ENCODE results near the gene FCRLA.
A peak's percentile ranks its signal among the peaks of the same experiment; 100 is the strongest.

FCRLA gene

GRCh38 chr1:161738627-161739287 lies 31.7 kb downstream of the FCRLA start:
- H3K4me2 ChIP-seq (ENCODE audit: low read depth, low read length, poor library complexity, severe bottlenecking) = no peak overlapping the region

GRCh38 chr1:161739865-161740566 lies 33.0 kb downstream of the FCRLA start:
- Histone ChIP-seq H3F3A (ENCODE audit: low read depth) (no peaks in the 10 kb centered on the region), H3K9me3 (ENCODE audit: insufficient read depth, low read depth, low read length) (no peaks in the 10 kb centered on the region), H3K4me2 (ENCODE audit: low read depth, low read length, poor library complexity, severe bottlenecking) (no peak overlapping the region), H2AFZ (ENCODE audit: low read length) (no peak overlapping the region), H3K9ac (ENCODE audit: low read depth, low read length, poor library complexity, severe bottlenecking) (no peak overlapping the region), H3K4me3 (ENCODE audit: low read length, poor library complexity, severe bottlenecking) (no peak overlapping the region), H3K27me3 (ENCODE audit: insufficient read depth, low read length, poor library complexity, severe bottlenecking) (no peaks in the 10 kb centered on the region), H4K20me1 (ENCODE audit: insufficient read depth, low read length, poor library complexity, severe bottlenecking) (no peaks in the 10 kb centered on the region), H3K9me2 (replicated peaks; ENCODE audit: low read depth, low read length) (no peaks in the 10 kb centered on the region), H3K79me2 (ENCODE audit: insufficient read depth, low read length) (no peaks in the 10 kb centered on the region), H3K36me3 (ENCODE audit: insufficient read depth, low read length) (no peaks in the 10 kb centered on the region), H3K4me1 (ENCODE audit: insufficient read depth, low read length, poor library complexity, severe bottlenecking) (peaks cover 3% of the 10 kb centered on the region)
- TF ChIP-seq CTCF (conservative IDR thresholded peaks at IDR 0.05; ENCODE audit: low read length) (no peak), EZH2phosphoT487 (IDR thresholded peaks at IDR 0.05; ENCODE audit: borderline replicate concordance) (no peak)

More at GRCh38 chr1:161738627-161739287, 31.7 kb downstream of the FCRLA start:
- Histone ChIP-seq H4K20me1 (ENCODE audit: insufficient read depth, low read length, poor library complexity, severe bottlenecking) (no peaks in the 10 kb centered on the region), H3K79me2 (ENCODE audit: insufficient read depth, low read length) (no peaks in the 10 kb centered on the region), H3K9me3 (ENCODE audit: insufficient read depth, low read depth, low read length) (no peaks in the 10 kb centered on the region), H3K4me3 (ENCODE audit: low read length, poor library complexity, severe bottlenecking) (no peak overlapping the region), H2AFZ (ENCODE audit: low read length) (no peak overlapping the region), H3K36me3 (ENCODE audit: insufficient read depth, low read length) (no peaks in the 10 kb centered on the region), H3K4me1 (ENCODE audit: insufficient read depth, low read length, poor library complexity, severe bottlenecking) (peaks cover 3% of the 10 kb centered on the region), H3K9ac (ENCODE audit: low read depth, low read length, poor library complexity, severe bottlenecking) (no peak overlapping the region), H3K9me2 (replicated peaks; ENCODE audit: low read depth, low read length) (no peaks in the 10 kb centered on the region), H3F3A (ENCODE audit: low read depth) (no peaks in the 10 kb centered on the region), H3K27me3 (ENCODE audit: insufficient read depth, low read length, poor library complexity, severe bottlenecking) (no peaks in the 10 kb centered on the region)
- TF ChIP-seq EZH2phosphoT487 (IDR thresholded peaks at IDR 0.05; ENCODE audit: borderline replicate concordance) = no peak
- TF ChIP-seq CTCF (conservative IDR thresholded peaks at IDR 0.05; ENCODE audit: low read length) = peak; percentile 76

- no peak overlapping the region for H3K9ac ChIP-seq (ENCODE audit: low read depth, low read length, poor library complexity, severe bottlenecking)
- no peak for TF ChIP-seq EZH2phosphoT487 (IDR thresholded peaks at IDR 0.05; ENCODE audit: borderline replicate concordance)
- TF ChIP-seq CTCF (conservative IDR thresholded peaks at IDR 0.05; ENCODE audit: low read length) = no peak
- no peak overlapping the region for H3K4me3 ChIP-seq (ENCODE audit: low read length, poor library complexity, severe bottlenecking)
- no peaks in the 10 kb centered on the region for H3K9me2 ChIP-seq (replicated peaks; ENCODE audit: low read depth, low read length)
- no peaks in the 10 kb centered on the region for H4K20me1 ChIP-seq (ENCODE audit: insufficient read depth, low read length, poor library complexity, severe bottlenecking)
- no peaks in the 10 kb centered on the region for H3K79me2 ChIP-seq (ENCODE audit: insufficient read depth, low read length)
- H3K27me3 ChIP-seq (ENCODE audit: insufficient read depth, low read length, poor library complexity, severe bottlenecking) = no peaks in the 10 kb centered on the region
- peaks cover 3% of the 10 kb centered on the region for H3K4me1 ChIP-seq (ENCODE audit: insufficient read depth, low read length, poor library complexity, severe bottlenecking)
- no peaks in the 10 kb centered on the region for H3F3A ChIP-seq (ENCODE audit: low read depth)
- H2AFZ ChIP-seq (ENCODE audit: low read length) = peak overlapping the region; percentile 25; the same call in 1 of the 2 replicates
- H3K4me2 ChIP-seq (ENCODE audit: low read depth, low read length, poor library complexity, severe bottlenecking) = peak overlapping the region; percentile 5
- H3K9me3 ChIP-seq (ENCODE audit: insufficient read depth, low read depth, low read length) = no peaks in the 10 kb centered on the region
- H3K36me3 ChIP-seq (ENCODE audit: insufficient read depth, low read length) = no peaks in the 10 kb centered on the region
Observed at GRCh38 chr1:161740921-161741320, 33.9 kb downstream of the FCRLA start.

Data from Loucy (cell line).